ENCODE measurements around the gene THEM5.

GRCh38 chr1:151867765-151868411 is 14.4 kb upstream of the THEM5 start:
- TF ChIP-seq, protein P1, sequence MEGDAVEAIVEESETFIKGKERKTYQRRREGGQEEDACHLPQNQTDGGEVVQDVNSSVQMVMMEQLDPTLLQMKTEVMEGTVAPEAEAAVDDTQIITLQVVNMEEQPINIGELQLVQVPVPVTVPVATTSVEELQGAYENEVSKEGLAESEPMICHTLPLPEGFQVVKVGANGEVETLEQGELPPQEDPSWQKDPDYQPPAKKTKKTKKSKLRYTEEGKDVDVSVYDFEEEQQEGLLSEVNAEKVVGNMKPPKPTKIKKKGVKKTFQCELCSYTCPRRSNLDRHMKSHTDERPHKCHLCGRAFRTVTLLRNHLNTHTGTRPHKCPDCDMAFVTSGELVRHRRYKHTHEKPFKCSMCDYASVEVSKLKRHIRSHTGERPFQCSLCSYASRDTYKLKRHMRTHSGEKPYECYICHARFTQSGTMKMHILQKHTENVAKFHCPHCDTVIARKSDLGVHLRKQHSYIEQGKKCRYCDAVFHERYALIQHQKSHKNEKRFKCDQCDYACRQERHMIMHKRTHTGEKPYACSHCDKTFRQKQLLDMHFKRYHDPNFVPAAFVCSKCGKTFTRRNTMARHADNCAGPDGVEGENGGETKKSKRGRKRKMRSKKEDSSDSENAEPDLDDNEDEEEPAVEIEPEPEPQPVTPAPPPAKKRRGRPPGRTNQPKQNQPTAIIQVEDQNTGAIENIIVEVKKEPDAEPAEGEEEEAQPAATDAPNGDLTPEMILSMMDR (IDR thresholded peaks at IDR 0.05; ENCODE audit: borderline replicate concordance, extremely low read depth, low read length, poor library complexity, severe bottlenecking) = no peak
- TF ChIP-seq EZH2 (IDR thresholded peaks at IDR 0.05; ENCODE audit: borderline replicate concordance, low read depth, low read length, severe bottlenecking) = no peak
